ENCODE results near the gene GDPD3. TPM values are rescaled to one million over a fixed set of nuclear protein-coding genes. Genes with fewer than 3 reads are reported as not detected.

Gene GDPD3, protein sequence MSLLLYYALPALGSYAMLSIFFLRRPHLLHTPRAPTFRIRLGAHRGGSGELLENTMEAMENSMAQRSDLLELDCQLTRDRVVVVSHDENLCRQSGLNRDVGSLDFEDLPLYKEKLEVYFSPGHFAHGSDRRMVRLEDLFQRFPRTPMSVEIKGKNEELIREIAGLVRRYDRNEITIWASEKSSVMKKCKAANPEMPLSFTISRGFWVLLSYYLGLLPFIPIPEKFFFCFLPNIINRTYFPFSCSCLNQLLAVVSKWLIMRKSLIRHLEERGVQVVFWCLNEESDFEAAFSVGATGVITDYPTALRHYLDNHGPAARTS
- 10 to 100 TPM; 13.4 to 41.2 (median 28.1) TPM for total RNA-seq

GRCh38 chr16:30113031-30113710, at the start of gene GDPD3:
GDPD3 (minus strand) TSS chr16:30113537; CDS start chr16:30113478, 59 bp downstream.
- TF ChIP-seq, protein P1, sequence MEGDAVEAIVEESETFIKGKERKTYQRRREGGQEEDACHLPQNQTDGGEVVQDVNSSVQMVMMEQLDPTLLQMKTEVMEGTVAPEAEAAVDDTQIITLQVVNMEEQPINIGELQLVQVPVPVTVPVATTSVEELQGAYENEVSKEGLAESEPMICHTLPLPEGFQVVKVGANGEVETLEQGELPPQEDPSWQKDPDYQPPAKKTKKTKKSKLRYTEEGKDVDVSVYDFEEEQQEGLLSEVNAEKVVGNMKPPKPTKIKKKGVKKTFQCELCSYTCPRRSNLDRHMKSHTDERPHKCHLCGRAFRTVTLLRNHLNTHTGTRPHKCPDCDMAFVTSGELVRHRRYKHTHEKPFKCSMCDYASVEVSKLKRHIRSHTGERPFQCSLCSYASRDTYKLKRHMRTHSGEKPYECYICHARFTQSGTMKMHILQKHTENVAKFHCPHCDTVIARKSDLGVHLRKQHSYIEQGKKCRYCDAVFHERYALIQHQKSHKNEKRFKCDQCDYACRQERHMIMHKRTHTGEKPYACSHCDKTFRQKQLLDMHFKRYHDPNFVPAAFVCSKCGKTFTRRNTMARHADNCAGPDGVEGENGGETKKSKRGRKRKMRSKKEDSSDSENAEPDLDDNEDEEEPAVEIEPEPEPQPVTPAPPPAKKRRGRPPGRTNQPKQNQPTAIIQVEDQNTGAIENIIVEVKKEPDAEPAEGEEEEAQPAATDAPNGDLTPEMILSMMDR (IDR thresholded peaks at IDR 0.05): no peak
- TF ChIP-seq POLR2A (IDR thresholded peaks at IDR 0.05): no peak
- Histone ChIP-seq H3K4me3 (peak within 1 kb of the TSS in 2 of 4 donors; percentile 14 to 31), H3K27me3 (no peaks in the 10 kb centered on the region), H3K4me1 (peaks cover 22 to 61% (median 27%) of the 10 kb centered on the region in 3 donors), H3K36me3 (peaks cover 16 to 100% (median 36%) of the 10 kb centered on the region in 3 donors), H3K9me3 (no peaks in the 10 kb centered on the region), H3K27ac (peak within 1 kb of the TSS; percentile 61 to 83 (median 77))
- 68 to 78% methylated on average over 5 to 10 of the region's 20 CpGs for WGBS, 2 donors
- intact Hi-C loops (cut with DNase I): no loop called here
- DNase-seq: no peak

GRCh38 chr16:30157214-30157613, 43.9 kb upstream of the GDPD3 start:
- H3K27ac ChIP-seq: no peak overlapping the region
- no peaks in the 10 kb centered on the region for H3K36me3 ChIP-seq
- no peaks in the 10 kb centered on the region for H3K9me3 ChIP-seq
- H3K4me3 ChIP-seq: no peak overlapping the region
- no peaks in the 10 kb centered on the region for H3K27me3 ChIP-seq
- no peak for DNase-seq
- peaks cover 0 to 5% (median 0%) of the 10 kb centered on the region in 3 donors for H3K4me1 ChIP-seq
- WGBS, 2 donors: 53 to 55% methylated on average over 1 of the region's 1 CpG
- intact Hi-C loops (cut with DNase I): no loop called here
- TF ChIP-seq, protein P1 (IDR thresholded peaks at IDR 0.05): no peak
- no peak for TF ChIP-seq POLR2A (IDR thresholded peaks at IDR 0.05)

DNA sequence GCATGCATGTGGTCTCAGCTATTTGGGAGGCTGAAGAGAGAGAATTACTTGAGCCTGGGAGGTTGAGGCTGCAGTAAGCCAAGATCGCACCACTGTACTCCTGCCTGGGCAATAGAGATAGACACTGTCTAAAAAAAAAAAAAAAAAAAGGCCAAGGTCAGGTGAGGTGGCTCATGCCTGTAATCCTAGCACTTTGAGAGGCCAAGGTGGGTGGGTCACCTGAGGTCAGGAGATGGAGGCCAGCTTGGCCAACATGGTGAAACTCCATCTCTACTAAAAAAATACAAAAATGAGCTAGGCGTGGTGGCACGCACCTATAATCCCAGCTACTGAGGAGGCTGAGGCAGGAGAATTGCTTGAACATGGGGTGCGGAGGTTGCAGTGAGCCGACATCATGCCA, 41.9 kb upstream of the GDPD3 start:
- Histone ChIP-seq H3K27ac (no peak overlapping the region), H3K9me3 (no peaks in the 10 kb centered on the region), H3K4me3 (no peak overlapping the region), H3K27me3 (no peaks in the 10 kb centered on the region), H3K36me3 (no peaks in the 10 kb centered on the region), H3K4me1 (peaks cover 0 to 5% (median 0%) of the 10 kb centered on the region in 3 donors)
- no peak for DNase-seq
- intact Hi-C loops (cut with DNase I): no loop called here
- TF ChIP-seq POLR2A (IDR thresholded peaks at IDR 0.05): no peak
- TF ChIP-seq, protein P1 (IDR thresholded peaks at IDR 0.05): no peak
- 92 to 99% methylated on average over 5 of the region's 5 CpGs for WGBS, 2 donors

- intact Hi-C loops (cut with DNase I): no loop called here
- WGBS, 2 donors: 93 to 94% methylated on average over 9 of the region's 9 CpGs
- Histone ChIP-seq H3K4me1 (no peaks in the 10 kb centered on the region), H3K27me3 (no peaks in the 10 kb centered on the region), H3K36me3 (no peaks in the 10 kb centered on the region), H3K9me3 (peaks cover 0 to 15% (median 3%) of the 10 kb centered on the region in 3 donors), H3K27ac (no peak overlapping the region), H3K4me3 (no peak overlapping the region)
- TF ChIP-seq, protein P1 (IDR thresholded peaks at IDR 0.05): no peak
- no peak for TF ChIP-seq POLR2A (IDR thresholded peaks at IDR 0.05)
- DNase-seq: no peak
Measured at GRCh38 chr16:30152517-30152916, 39.2 kb upstream of the GDPD3 start.

GRCh38 chr16:30151091-30151490, 37.8 kb upstream of the GDPD3 start:
- no peak for DNase-seq
- TF ChIP-seq, protein P1 (IDR thresholded peaks at IDR 0.05): no peak
- no peak for TF ChIP-seq POLR2A (IDR thresholded peaks at IDR 0.05)
- H3K36me3 ChIP-seq: no peaks in the 10 kb centered on the region
- WGBS, 2 donors: 83 to 91% methylated on average over 7 of the region's 7 CpGs
- H3K27ac ChIP-seq: no peak overlapping the region
- no peak overlapping the region for H3K4me3 ChIP-seq
- H3K9me3 ChIP-seq: peaks cover 0 to 15% (median 3%) of the 10 kb centered on the region in 3 donors
- no peaks in the 10 kb centered on the region for H3K4me1 ChIP-seq
- intact Hi-C loops (cut with DNase I): no loop called here
- H3K27me3 ChIP-seq: no peaks in the 10 kb centered on the region
